Measurements from ENCODE around the gene PSMB7. TPM values are rescaled to one million over a fixed set of nuclear protein-coding genes. Genes with fewer than 3 reads are reported as not detected.

PSMB7 gene
- total and polyA plus RNA-seq, 2 donors from 2014 or later = 105 to 250 TPM

- Histone ChIP-seq H3K27ac (ENCODE audit: low read depth in 2 of 2, low read length in 2 of 2) (no peak overlapping the region), H3K4me3 (ENCODE audit: low read length in 3 of 3) (no peak overlapping the region), H3K9ac (ENCODE audit: low read length in 3 of 3) (no peak overlapping the region), H3K4me1 (ENCODE audit: control insufficient read depth in 2 of 3, insufficient read depth in 2 of 3, low read depth in 1 of 3, low read length in 3 of 3) (no peaks in the 10 kb centered on the region), H3K27me3 (ENCODE audit: control insufficient read depth, insufficient read depth, low read length) (no peaks in the 10 kb centered on the region), H3K36me3 (ENCODE audit: control insufficient read depth in 2 of 3, insufficient read depth in 3 of 3, low read length in 3 of 3) (peaks cover 3 to 11% (median 3%) of the 10 kb centered on the region in 3 donors), H3K9me3 (ENCODE audit: control insufficient read depth in 2 of 3, insufficient read depth in 1 of 3, low read length in 3 of 3) (peaks cover 0 to 4% (median 2%) of the 10 kb centered on the region in 3 donors)
- no peak for TF ChIP-seq CTCF (IDR thresholded peaks at IDR 0.05; ENCODE audit: borderline replicate concordance, extremely low read depth, insufficient read depth)
- no peak for DNase-seq
- no peak for FAIRE-seq
- intact Hi-C loops (cut with DNase I) = no loop called here
Measured at GRCh38 chr9:124342402-124342775, 72.9 kb downstream of the PSMB7 start.

GRCh38 chr9:124341455-124342170 is 73.6 kb downstream of the PSMB7 start:
- Histone ChIP-seq H3K9me3 (ENCODE audit: control insufficient read depth in 2 of 3, insufficient read depth in 1 of 3, low read length in 3 of 3) (peaks cover 2 to 5% (median 3%) of the 10 kb centered on the region in 3 donors), H3K4me1 (ENCODE audit: control insufficient read depth in 2 of 3, insufficient read depth in 2 of 3, low read depth in 1 of 3, low read length in 3 of 3) (no peaks in the 10 kb centered on the region), H3K9ac (ENCODE audit: low read length in 3 of 3) (no peak overlapping the region), H3K27ac (ENCODE audit: low read depth in 2 of 2, low read length in 2 of 2) (no peak overlapping the region), H3K27me3 (ENCODE audit: control insufficient read depth, insufficient read depth, low read length) (no peaks in the 10 kb centered on the region), H3K36me3 (ENCODE audit: control insufficient read depth in 2 of 3, insufficient read depth in 3 of 3, low read length in 3 of 3) (peaks cover 3 to 9% (median 6%) of the 10 kb centered on the region in 3 donors), H3K4me3 (ENCODE audit: low read length in 3 of 3) (no peak overlapping the region)
- DNase-seq (peak in 1 of 5 donors; percentile 57), FAIRE-seq (no peak)
- intact Hi-C loops (cut with DNase I) = no loop called here
- no peak for TF ChIP-seq CTCF (IDR thresholded peaks at IDR 0.05; ENCODE audit: borderline replicate concordance, extremely low read depth, insufficient read depth)

GRCh38 chr9:124340219-124341069 is 74.8 kb downstream of the PSMB7 start:
- FAIRE-seq = no peak
- intact Hi-C loops (cut with DNase I) = no loop called here

More at GRCh38 chr9:124340219-124341069, 74.8 kb downstream of the PSMB7 start:
- DNase-seq = peak in 1 of 5 donors; percentile 52
- no peak for TF ChIP-seq CTCF (IDR thresholded peaks at IDR 0.05; ENCODE audit: borderline replicate concordance, extremely low read depth, insufficient read depth)
- no peaks in the 10 kb centered on the region for H3K27me3 ChIP-seq (ENCODE audit: control insufficient read depth, insufficient read depth, low read length)
- no peaks in the 10 kb centered on the region for H3K4me1 ChIP-seq (ENCODE audit: control insufficient read depth in 2 of 3, insufficient read depth in 2 of 3, low read depth in 1 of 3, low read length in 3 of 3)
- no peak overlapping the region for H3K27ac ChIP-seq (ENCODE audit: low read depth in 2 of 2, low read length in 2 of 2)
- H3K4me3 ChIP-seq (ENCODE audit: low read length in 3 of 3) = no peak overlapping the region
- no peak overlapping the region for H3K9ac ChIP-seq (ENCODE audit: low read length in 3 of 3)
- peaks cover 3 to 9% (median 6%) of the 10 kb centered on the region in 3 donors for H3K36me3 ChIP-seq (ENCODE audit: control insufficient read depth in 2 of 3, insufficient read depth in 3 of 3, low read length in 3 of 3)
- H3K9me3 ChIP-seq (ENCODE audit: control insufficient read depth in 2 of 3, insufficient read depth in 1 of 3, low read length in 3 of 3) = peaks cover 2 to 5% (median 3%) of the 10 kb centered on the region in 3 donors

Measured in kidney (tissue), 14 donors.